ENCODE results near the gene KRTAP17-1.

Gene KRTAP17-1

DNA sequence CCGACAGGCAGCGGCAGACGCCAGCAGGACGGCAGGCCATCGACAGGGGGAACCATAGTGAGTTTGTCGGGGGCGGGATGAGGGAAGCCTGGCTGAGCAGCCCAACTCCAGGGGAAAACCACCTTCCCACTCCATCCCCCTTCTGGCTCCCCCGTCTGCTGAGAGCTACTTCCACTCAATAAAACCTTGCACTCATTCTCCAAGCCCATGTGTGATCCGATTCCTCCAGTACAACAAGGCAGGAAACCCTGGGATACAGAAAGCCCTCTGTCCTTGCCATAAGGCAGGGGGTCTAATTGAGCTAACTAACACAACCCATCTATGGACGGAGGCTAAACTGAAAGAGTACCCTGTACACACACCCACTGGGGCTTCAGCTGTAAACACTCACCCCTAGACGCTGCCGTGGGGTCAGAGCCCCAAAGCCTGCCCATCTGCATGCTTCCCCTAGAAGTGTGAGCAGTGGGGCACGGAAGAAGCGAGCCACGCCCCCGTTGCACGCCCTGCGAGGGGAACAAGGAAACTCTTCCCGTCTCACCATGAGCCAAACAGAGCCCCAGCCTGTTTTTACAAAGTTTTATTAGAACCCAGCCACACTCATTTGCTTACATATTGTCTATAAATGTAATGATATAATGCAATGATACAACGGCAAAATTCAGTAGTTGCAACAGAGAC lies 16.9 kb downstream of the KRTAP17-1 start:
- DNase-seq (ENCODE audit: low read depth in 1 of 2, low spot score in 1 of 2) = no peak
- H3K27ac ChIP-seq (replicated peaks) = no peak overlapping the region
- TF ChIP-seq GABPA (IDR thresholded peaks at IDR 0.05; ENCODE audit: low read depth) = no peak
- no peak for TF ChIP-seq POLR2AphosphoS5 (IDR thresholded peaks at IDR 0.05; ENCODE audit: low read depth)
- TF ChIP-seq, protein P1, sequence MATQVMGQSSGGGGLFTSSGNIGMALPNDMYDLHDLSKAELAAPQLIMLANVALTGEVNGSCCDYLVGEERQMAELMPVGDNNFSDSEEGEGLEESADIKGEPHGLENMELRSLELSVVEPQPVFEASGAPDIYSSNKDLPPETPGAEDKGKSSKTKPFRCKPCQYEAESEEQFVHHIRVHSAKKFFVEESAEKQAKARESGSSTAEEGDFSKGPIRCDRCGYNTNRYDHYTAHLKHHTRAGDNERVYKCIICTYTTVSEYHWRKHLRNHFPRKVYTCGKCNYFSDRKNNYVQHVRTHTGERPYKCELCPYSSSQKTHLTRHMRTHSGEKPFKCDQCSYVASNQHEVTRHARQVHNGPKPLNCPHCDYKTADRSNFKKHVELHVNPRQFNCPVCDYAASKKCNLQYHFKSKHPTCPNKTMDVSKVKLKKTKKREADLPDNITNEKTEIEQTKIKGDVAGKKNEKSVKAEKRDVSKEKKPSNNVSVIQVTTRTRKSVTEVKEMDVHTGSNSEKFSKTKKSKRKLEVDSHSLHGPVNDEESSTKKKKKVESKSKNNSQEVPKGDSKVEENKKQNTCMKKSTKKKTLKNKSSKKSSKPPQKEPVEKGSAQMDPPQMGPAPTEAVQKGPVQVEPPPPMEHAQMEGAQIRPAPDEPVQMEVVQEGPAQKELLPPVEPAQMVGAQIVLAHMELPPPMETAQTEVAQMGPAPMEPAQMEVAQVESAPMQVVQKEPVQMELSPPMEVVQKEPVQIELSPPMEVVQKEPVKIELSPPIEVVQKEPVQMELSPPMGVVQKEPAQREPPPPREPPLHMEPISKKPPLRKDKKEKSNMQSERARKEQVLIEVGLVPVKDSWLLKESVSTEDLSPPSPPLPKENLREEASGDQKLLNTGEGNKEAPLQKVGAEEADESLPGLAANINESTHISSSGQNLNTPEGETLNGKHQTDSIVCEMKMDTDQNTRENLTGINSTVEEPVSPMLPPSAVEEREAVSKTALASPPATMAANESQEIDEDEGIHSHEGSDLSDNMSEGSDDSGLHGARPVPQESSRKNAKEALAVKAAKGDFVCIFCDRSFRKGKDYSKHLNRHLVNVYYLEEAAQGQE (IDR thresholded peaks at IDR 0.05; ENCODE audit: insufficient replicate concordance, low read depth) = no peak
- no peak for TF ChIP-seq SPI1 (IDR thresholded peaks at IDR 0.05; ENCODE audit: borderline replicate concordance, low read depth)
- TF ChIP-seq, protein P2, sequence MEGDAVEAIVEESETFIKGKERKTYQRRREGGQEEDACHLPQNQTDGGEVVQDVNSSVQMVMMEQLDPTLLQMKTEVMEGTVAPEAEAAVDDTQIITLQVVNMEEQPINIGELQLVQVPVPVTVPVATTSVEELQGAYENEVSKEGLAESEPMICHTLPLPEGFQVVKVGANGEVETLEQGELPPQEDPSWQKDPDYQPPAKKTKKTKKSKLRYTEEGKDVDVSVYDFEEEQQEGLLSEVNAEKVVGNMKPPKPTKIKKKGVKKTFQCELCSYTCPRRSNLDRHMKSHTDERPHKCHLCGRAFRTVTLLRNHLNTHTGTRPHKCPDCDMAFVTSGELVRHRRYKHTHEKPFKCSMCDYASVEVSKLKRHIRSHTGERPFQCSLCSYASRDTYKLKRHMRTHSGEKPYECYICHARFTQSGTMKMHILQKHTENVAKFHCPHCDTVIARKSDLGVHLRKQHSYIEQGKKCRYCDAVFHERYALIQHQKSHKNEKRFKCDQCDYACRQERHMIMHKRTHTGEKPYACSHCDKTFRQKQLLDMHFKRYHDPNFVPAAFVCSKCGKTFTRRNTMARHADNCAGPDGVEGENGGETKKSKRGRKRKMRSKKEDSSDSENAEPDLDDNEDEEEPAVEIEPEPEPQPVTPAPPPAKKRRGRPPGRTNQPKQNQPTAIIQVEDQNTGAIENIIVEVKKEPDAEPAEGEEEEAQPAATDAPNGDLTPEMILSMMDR (IDR thresholded peaks at IDR 0.05; ENCODE audit: insufficient read depth, low read length) = no peak
- H3K27me3 ChIP-seq (ENCODE audit: insufficient read depth, poor library complexity, severe bottlenecking) = no peaks in the 10 kb centered on the region
- no peak overlapping the region for H3K4me3 ChIP-seq (replicated peaks; ENCODE audit: insufficient read depth, low read length)

DNA sequence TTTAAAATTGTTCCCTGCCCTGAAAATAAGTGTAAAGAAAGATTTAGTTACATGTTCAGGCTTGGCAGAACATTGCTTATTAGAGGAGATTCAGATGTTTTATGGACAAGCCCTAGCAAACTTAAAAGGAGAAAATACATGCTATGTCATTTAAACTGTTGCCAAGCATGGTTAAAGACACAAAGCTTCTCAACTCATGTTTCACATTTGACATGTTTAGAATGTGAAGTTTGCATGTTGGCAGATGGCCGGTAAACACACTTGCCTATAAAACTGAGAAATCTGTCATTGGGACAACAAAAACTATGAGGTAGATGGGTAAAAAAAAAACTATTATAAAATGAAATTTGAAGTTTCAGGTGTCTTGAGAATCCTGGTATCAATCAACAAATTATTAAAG lies 18.7 kb downstream of the KRTAP17-1 start:
- no peak overlapping the region for H3K4me3 ChIP-seq (replicated peaks; ENCODE audit: insufficient read depth, low read length)
- TF ChIP-seq, protein P1 (IDR thresholded peaks at IDR 0.05; ENCODE audit: insufficient replicate concordance, low read depth) = no peak
- TF ChIP-seq, protein P2 (IDR thresholded peaks at IDR 0.05; ENCODE audit: insufficient read depth, low read length) = no peak
- no peak for TF ChIP-seq POLR2AphosphoS5 (IDR thresholded peaks at IDR 0.05; ENCODE audit: low read depth)
- TF ChIP-seq GABPA (IDR thresholded peaks at IDR 0.05; ENCODE audit: low read depth) = no peak
- TF ChIP-seq SPI1 (IDR thresholded peaks at IDR 0.05; ENCODE audit: borderline replicate concordance, low read depth) = no peak
- H3K27ac ChIP-seq (replicated peaks) = no peak overlapping the region
- no peak for DNase-seq (ENCODE audit: low read depth in 1 of 2, low spot score in 1 of 2)
- no peaks in the 10 kb centered on the region for H3K27me3 ChIP-seq (ENCODE audit: insufficient read depth, poor library complexity, severe bottlenecking)

DNA sequence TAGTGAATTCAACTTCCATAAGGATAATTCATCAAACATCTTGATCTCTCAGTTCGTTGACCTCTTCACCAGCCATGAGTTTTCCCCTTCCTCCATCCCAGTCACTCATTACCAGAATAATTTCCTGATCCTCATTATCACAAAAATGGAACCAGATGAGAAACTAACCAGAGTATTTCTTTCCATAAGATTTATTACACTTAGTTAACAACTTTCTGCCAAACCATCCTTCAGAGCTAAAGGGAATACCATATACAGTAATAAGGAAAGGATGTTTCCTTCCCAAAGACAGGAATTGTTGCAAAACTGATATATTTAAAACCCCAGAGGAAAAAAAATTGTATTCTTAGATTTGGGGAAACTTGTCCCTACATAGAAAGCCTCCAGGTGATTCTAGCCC lies 21.5 kb downstream of the KRTAP17-1 start:
- DNase-seq (ENCODE audit: low read depth in 1 of 2, low spot score in 1 of 2) = no peak
- Histone ChIP-seq H3K27ac (replicated peaks) (no peak overlapping the region), H3K4me3 (replicated peaks; ENCODE audit: insufficient read depth, low read length) (no peak overlapping the region), H3K27me3 (ENCODE audit: insufficient read depth, poor library complexity, severe bottlenecking) (no peaks in the 10 kb centered on the region)
- no peak for TF ChIP-seq SPI1 (IDR thresholded peaks at IDR 0.05; ENCODE audit: borderline replicate concordance, low read depth)
- TF ChIP-seq, protein P2 (IDR thresholded peaks at IDR 0.05; ENCODE audit: insufficient read depth, low read length) = no peak
- no peak for TF ChIP-seq POLR2AphosphoS5 (IDR thresholded peaks at IDR 0.05; ENCODE audit: low read depth)

DNA sequence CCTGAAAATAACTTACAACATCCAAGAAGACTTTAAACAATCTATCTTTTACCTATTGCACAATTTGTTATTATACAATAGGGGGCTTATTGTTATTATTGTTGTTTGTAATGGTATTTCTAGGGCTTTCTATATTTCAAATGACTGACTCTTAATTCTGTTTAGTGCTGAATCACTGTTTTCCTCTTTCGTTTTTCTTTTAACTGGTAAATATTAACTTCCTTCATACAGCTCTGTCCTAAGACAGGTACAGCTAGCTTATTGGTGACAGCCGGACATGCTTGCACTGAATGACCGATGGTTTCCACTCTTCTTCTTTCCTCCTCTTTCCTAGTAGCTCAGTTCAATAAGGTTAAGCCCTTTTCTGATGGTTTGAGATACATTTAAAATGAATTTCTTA lies 28.5 kb downstream of the KRTAP17-1 start:
- Histone ChIP-seq H3K27ac (replicated peaks) (no peak overlapping the region), H3K4me3 (replicated peaks; ENCODE audit: insufficient read depth, low read length) (no peak overlapping the region), H3K27me3 (ENCODE audit: insufficient read depth, poor library complexity, severe bottlenecking) (peaks cover 2% of the 10 kb centered on the region)
- no peak for DNase-seq (ENCODE audit: low read depth in 1 of 2, low spot score in 1 of 2)
- TF ChIP-seq GABPA (IDR thresholded peaks at IDR 0.05; ENCODE audit: low read depth) (no peak), POLR2AphosphoS5 (IDR thresholded peaks at IDR 0.05; ENCODE audit: low read depth) (no peak), SPI1 (IDR thresholded peaks at IDR 0.05; ENCODE audit: borderline replicate concordance, low read depth) (no peak)
- TF ChIP-seq, protein P1 (IDR thresholded peaks at IDR 0.05; ENCODE audit: insufficient replicate concordance, low read depth) = no peak
- TF ChIP-seq, protein P2 (IDR thresholded peaks at IDR 0.05; ENCODE audit: insufficient read depth, low read length) = no peak

Data from HL-60 (cell line).